Activated CD4-positive, alpha-beta T cell treated with anti-CD3 and anti-CD28 coated beads for 36 hours (primary cell): ENCODE results near the gene CYP2W1. TPM values are rescaled to one million over a fixed set of nuclear protein-coding genes. Genes with fewer than 3 reads are reported as not detected.

Experiments used
- ATAC-seq: fragments of 200-7000 bp; cut with Tn5 transposase; one replicate; pipeline ENCODE4 v1.10.0; 2021; ENCODE audit warnings: mild to moderate bottlenecking, moderate library complexity
- CTCF ChIA-PET: fragments of 350-600 bp; sonication (Branson Sonifier 250); formaldehyde crosslinking; loops from one replicate; lab custom pipeline; 2021; ENCODE audit warnings: antibody characterized with exemption; lab: Charles Lee
- POLR2A ChIA-PET: fragments of 350-600 bp; sonication (Branson Sonifier 250); formaldehyde crosslinking; loops from one replicate; lab custom pipeline; 2021; ENCODE audit warnings: antibody characterized with exemption, inconsistent platforms; lab: Charles Lee
- DNase-seq: peaks from one replicate; pipeline ENCODE4 v3.0.0-alpha.2; 2020
- H3K27ac Mint-ChIP-seq: one replicate; pipeline ENCODE4 v1.8.0; 2021; ENCODE audit warnings: mixed read lengths
- H3K27me3 Mint-ChIP-seq: one replicate; pipeline ENCODE4 v1.8.0; 2021; ENCODE audit warnings: mixed read lengths
- H3K36me3 Mint-ChIP-seq: one replicate; pipeline ENCODE4 v1.8.0; 2021; ENCODE audit warnings: low read depth, mixed read lengths
- H3K4me1 Mint-ChIP-seq: one replicate; pipeline ENCODE4 v1.8.0; 2021; ENCODE audit warnings: mixed read lengths
- H3K4me3 Mint-ChIP-seq: one replicate; pipeline ENCODE4 v1.8.0; 2021; ENCODE audit warnings: mild to moderate bottlenecking, moderate library complexity, mixed read lengths
- H3K9me3 Mint-ChIP-seq: one replicate; pipeline ENCODE4 v1.8.0; 2021; ENCODE audit warnings: low read depth, mixed read lengths
- intact Hi-C, 2 experiments: fragments of 100-400 bp; cut with DNase I in 1 of 2; cut with micrococcal nuclease in 1 of 2; formaldehyde crosslinking; loops; one replicate each; pipeline versions ENCODE4 v1.14.2 to v1.15.1; 2022 to 2024; cut with DNase I, micrococcal nuclease
- total RNA-seq, 2 experiments: library from RNA; stranded (reverse); gene quantifications; one replicate each; pipeline ENCODE4 v1.2.3, GENCODE V29; 2021

The CYP2W1 gene
- total RNA-seq, 2 experiments from 2014 or later = not detected

- Mint-ChIP-seq H3K36me3 (peaks cover 14% of the 10 kb centered on the region), H3K27me3 (no peaks in the 10 kb centered on the region), H3K4me3 (no peak overlapping the region), H3K27ac (peak overlapping the region; percentile 35), H3K4me1 (peaks cover 2% of the 10 kb centered on the region), H3K9me3 (peaks cover 2% of the 10 kb centered on the region)
- ChIA-PET CTCF (no interaction called here), POLR2A (no interaction called here)
- intact Hi-C loops = no loop called here
- DNase-seq = no peak
- ATAC-seq = no peak
These were observed 34.8 kb downstream of the CYP2W1 start for GRCh38 chr7:1017586-1018333.

- Mint-ChIP-seq H3K4me3 (no peak overlapping the region), H3K27me3 (no peaks in the 10 kb centered on the region), H3K27ac (peak overlapping the region; percentile 35), H3K9me3 (peaks cover 2% of the 10 kb centered on the region), H3K36me3 (peaks cover 14% of the 10 kb centered on the region), H3K4me1 (peaks cover 2% of the 10 kb centered on the region)
- ChIA-PET CTCF (interaction anchor here (1.5 kb wide), 1 partner anchor 25 kb away, joined by 6 read pairs; no protein-coding TSS in a partner anchor), POLR2A (no interaction called here)
- ATAC-seq (no peak), DNase-seq (no peak)
- intact Hi-C loops = no loop called here
These were observed 35.3 kb downstream of the CYP2W1 start for GRCh38 chr7:1018334-1018695.

- no peak overlapping the region for H3K4me3 Mint-ChIP-seq
- POLR2A ChIA-PET = no interaction called here
- CTCF ChIA-PET = interaction anchor here (0.5 to 1.5 kb wide), 3 partner anchors 24 to 123 kb away, joined by 3 to 6 read pairs (median 3); no protein-coding TSS in a partner anchor
- intact Hi-C loops = no loop called here
- peaks cover 2% of the 10 kb centered on the region for H3K9me3 Mint-ChIP-seq
- peaks cover 2% of the 10 kb centered on the region for H3K4me1 Mint-ChIP-seq
- DNase-seq = no peak
- H3K27ac Mint-ChIP-seq = no peak overlapping the region
- H3K36me3 Mint-ChIP-seq = peaks cover 14% of the 10 kb centered on the region
- H3K27me3 Mint-ChIP-seq = no peaks in the 10 kb centered on the region
- ATAC-seq = no peak
These were observed 36.3 kb downstream of the CYP2W1 start for GRCh38 chr7:1019255-1019785.

- ChIA-PET CTCF (interaction anchor here (0.9 to 1.5 kb wide), 2 partner anchors 25 to 27 kb away, joined by 3 to 6 read pairs; no protein-coding TSS in a partner anchor), POLR2A (no interaction called here)
- Mint-ChIP-seq H3K27ac (no peak overlapping the region), H3K36me3 (peaks cover 14% of the 10 kb centered on the region), H3K9me3 (peaks cover 2% of the 10 kb centered on the region), H3K4me3 (no peak overlapping the region), H3K27me3 (no peaks in the 10 kb centered on the region), H3K4me1 (peaks cover 2% of the 10 kb centered on the region)
- DNase-seq (no peak), ATAC-seq (no peak)
- intact Hi-C loops = loop anchor here in 1 of 2 experiments (1.0 kb wide), 1 partner anchor 45 kb away; no protein-coding TSS in a partner anchor
These were observed 37.0 kb downstream of the CYP2W1 start for GRCh38 chr7:1019789-1020610.

- peaks cover 2% of the 10 kb centered on the region for H3K4me1 Mint-ChIP-seq
- peak; percentile 33 for DNase-seq
- H3K9me3 Mint-ChIP-seq = peaks cover 2% of the 10 kb centered on the region
- H3K27me3 Mint-ChIP-seq = no peaks in the 10 kb centered on the region
- no peak for ATAC-seq
- peaks cover 14% of the 10 kb centered on the region for H3K36me3 Mint-ChIP-seq
- H3K4me3 Mint-ChIP-seq = no peak overlapping the region
- ChIA-PET CTCF (interaction anchor here (1.2 kb wide), 1 partner anchor 28 kb away, joined by 4 read pairs; no protein-coding TSS in a partner anchor), POLR2A (no interaction called here)
- intact Hi-C loops = loop anchor here in 1 of 2 experiments (1.0 kb wide), 1 partner anchor 44 kb away; no protein-coding TSS in a partner anchor
- no peak overlapping the region for H3K27ac Mint-ChIP-seq
These were observed 37.9 kb downstream of the CYP2W1 start for GRCh38 chr7:1020849-1021251.

- ATAC-seq (no peak), DNase-seq (no peak)
- H3K9me3 Mint-ChIP-seq = peaks cover 2% of the 10 kb centered on the region
- peaks cover 17% of the 10 kb centered on the region for H3K36me3 Mint-ChIP-seq
- no peaks in the 10 kb centered on the region for H3K27me3 Mint-ChIP-seq
- H3K4me1 Mint-ChIP-seq = peaks cover 5% of the 10 kb centered on the region
- no peak overlapping the region for H3K4me3 Mint-ChIP-seq
- H3K27ac Mint-ChIP-seq = no peak overlapping the region
- intact Hi-C loops = no loop called here
- CTCF ChIA-PET = interaction anchor here (1.2 kb wide), 1 partner anchor 28 kb away, joined by 4 read pairs; no protein-coding TSS in a partner anchor
- POLR2A ChIA-PET = no interaction called here
These were observed 38.4 kb downstream of the CYP2W1 start for GRCh38 chr7:1021366-1021765.

GRCh38 chr7:1021931-1022330, 39.0 kb downstream of the CYP2W1 start:
- H3K27ac Mint-ChIP-seq = no peak overlapping the region
- peaks cover 22% of the 10 kb centered on the region for H3K36me3 Mint-ChIP-seq
- POLR2A ChIA-PET = interaction anchor here (0.6 kb wide), 1 partner anchor 50 kb away, joined by 3 read pairs; no protein-coding TSS in a partner anchor
- no peak for DNase-seq
- peaks cover 2% of the 10 kb centered on the region for H3K9me3 Mint-ChIP-seq
- H3K4me3 Mint-ChIP-seq = no peak overlapping the region
- CTCF ChIA-PET = interaction anchor here (1.2 kb wide), 1 partner anchor 29 kb away, joined by 4 read pairs; no protein-coding TSS in a partner anchor
- ATAC-seq = no peak
- H3K27me3 Mint-ChIP-seq = no peaks in the 10 kb centered on the region
- H3K4me1 Mint-ChIP-seq = peaks cover 5% of the 10 kb centered on the region
- intact Hi-C loops = no loop called here

GRCh38 chr7:1022356-1022755, 39.4 kb downstream of the CYP2W1 start:
- no peak for DNase-seq
- ChIA-PET POLR2A (interaction anchor here (0.6 kb wide), 2 partner anchors 21 to 50 kb away, joined by 3 read pairs; no protein-coding TSS in a partner anchor), CTCF (no interaction called here)
- ATAC-seq = no peak
- intact Hi-C loops = no loop called here
- Mint-ChIP-seq H3K4me1 (peaks cover 6% of the 10 kb centered on the region), H3K27ac (no peak overlapping the region), H3K9me3 (peaks cover 2% of the 10 kb centered on the region), H3K36me3 (peaks cover 22% of the 10 kb centered on the region), H3K4me3 (no peak overlapping the region), H3K27me3 (no peaks in the 10 kb centered on the region)

- ChIA-PET CTCF (no interaction called here), POLR2A (interaction anchor here (0.6 kb wide), 1 partner anchor 20 kb away, joined by 3 read pairs; no protein-coding TSS in a partner anchor)
- DNase-seq (no peak), ATAC-seq (no peak)
- H3K36me3 Mint-ChIP-seq = peaks cover 22% of the 10 kb centered on the region
- peaks cover 7% of the 10 kb centered on the region for H3K4me1 Mint-ChIP-seq
- no peak overlapping the region for H3K4me3 Mint-ChIP-seq
- no peak overlapping the region for H3K27ac Mint-ChIP-seq
- intact Hi-C loops = no loop called here
- peaks cover 2% of the 10 kb centered on the region for H3K9me3 Mint-ChIP-seq
- no peaks in the 10 kb centered on the region for H3K27me3 Mint-ChIP-seq
These were observed 40.0 kb downstream of the CYP2W1 start for GRCh38 chr7:1022801-1023465.

- H3K27me3 Mint-ChIP-seq = no peaks in the 10 kb centered on the region
- ChIA-PET CTCF (interaction anchor here (0.6 to 2.0 kb wide), 2 partner anchors 41 to 51 kb away, joined by 3 to 7 read pairs; no protein-coding TSS in a partner anchor), POLR2A (no interaction called here)
- no peak for ATAC-seq
- H3K9me3 Mint-ChIP-seq = peaks cover 2% of the 10 kb centered on the region
- H3K4me3 Mint-ChIP-seq = no peak overlapping the region
- H3K4me1 Mint-ChIP-seq = peaks cover 12% of the 10 kb centered on the region
- no peak overlapping the region for H3K27ac Mint-ChIP-seq
- peaks cover 18% of the 10 kb centered on the region for H3K36me3 Mint-ChIP-seq
- no peak for DNase-seq
- intact Hi-C loops = no loop called here
These were observed 41.4 kb downstream of the CYP2W1 start for GRCh38 chr7:1024331-1024841.
